GM13976 (cell line): ENCODE measurements around the gene ABCA9.

Source experiments
- DNase-seq: peaks from one replicate; pipeline ENCODE4 v3.0.0; 2012; ENCODE audit warnings: low spot score
- in situ Hi-C: fragments of 300-500 bp; cut with MboI; formaldehyde crosslinking; loops from one replicate; pipeline ENCODE4 v1.12.0; 2022; ENCODE audit warnings: low sequenced_read_pairs, mixed read lengths, inconsistent platforms; ENCODE audit not compliant: unreplicated experiment
- TF ChIP-seq, protein P1 (sequence below): IDR thresholded peaks from 2 replicates; pipeline ENCODE4 v1.5.1; 2012; ENCODE audit warnings: borderline replicate concordance, mild to moderate bottlenecking; ENCODE audit not compliant: insufficient read depth; ENCODE audit errors: extremely low read depth, missing control alignments, control extremely low read depth

Gene ABCA9

DNA sequence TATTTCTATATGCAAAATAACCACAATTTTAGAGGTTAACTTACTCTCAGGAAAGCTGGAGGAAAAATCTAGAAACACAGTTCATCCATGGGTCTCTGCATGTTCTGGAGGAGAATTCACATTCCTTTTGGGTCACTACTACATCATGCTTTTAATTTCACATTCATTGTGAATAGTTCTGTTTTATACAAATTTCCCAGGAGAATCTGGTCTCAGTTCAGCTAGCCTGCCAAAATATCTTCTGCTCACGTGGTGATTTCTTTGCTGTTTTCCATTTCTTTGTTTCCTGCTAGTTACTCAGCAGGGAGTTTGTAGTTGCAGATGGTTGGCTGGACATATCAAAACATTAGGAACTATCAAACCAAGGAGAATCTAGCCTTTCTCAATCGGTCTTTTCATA, at the start of gene ABCA9:
TSS of gene ABCA9 (minus strand) at position 106 of the 400 bp plus-strand sequence. CDS start 9,801 bp downstream, outside the sequence.
- DNase-seq = no peak
- TF ChIP-seq, protein P1, sequence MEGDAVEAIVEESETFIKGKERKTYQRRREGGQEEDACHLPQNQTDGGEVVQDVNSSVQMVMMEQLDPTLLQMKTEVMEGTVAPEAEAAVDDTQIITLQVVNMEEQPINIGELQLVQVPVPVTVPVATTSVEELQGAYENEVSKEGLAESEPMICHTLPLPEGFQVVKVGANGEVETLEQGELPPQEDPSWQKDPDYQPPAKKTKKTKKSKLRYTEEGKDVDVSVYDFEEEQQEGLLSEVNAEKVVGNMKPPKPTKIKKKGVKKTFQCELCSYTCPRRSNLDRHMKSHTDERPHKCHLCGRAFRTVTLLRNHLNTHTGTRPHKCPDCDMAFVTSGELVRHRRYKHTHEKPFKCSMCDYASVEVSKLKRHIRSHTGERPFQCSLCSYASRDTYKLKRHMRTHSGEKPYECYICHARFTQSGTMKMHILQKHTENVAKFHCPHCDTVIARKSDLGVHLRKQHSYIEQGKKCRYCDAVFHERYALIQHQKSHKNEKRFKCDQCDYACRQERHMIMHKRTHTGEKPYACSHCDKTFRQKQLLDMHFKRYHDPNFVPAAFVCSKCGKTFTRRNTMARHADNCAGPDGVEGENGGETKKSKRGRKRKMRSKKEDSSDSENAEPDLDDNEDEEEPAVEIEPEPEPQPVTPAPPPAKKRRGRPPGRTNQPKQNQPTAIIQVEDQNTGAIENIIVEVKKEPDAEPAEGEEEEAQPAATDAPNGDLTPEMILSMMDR = no peak
- in situ Hi-C loops = no loop called here

DNA sequence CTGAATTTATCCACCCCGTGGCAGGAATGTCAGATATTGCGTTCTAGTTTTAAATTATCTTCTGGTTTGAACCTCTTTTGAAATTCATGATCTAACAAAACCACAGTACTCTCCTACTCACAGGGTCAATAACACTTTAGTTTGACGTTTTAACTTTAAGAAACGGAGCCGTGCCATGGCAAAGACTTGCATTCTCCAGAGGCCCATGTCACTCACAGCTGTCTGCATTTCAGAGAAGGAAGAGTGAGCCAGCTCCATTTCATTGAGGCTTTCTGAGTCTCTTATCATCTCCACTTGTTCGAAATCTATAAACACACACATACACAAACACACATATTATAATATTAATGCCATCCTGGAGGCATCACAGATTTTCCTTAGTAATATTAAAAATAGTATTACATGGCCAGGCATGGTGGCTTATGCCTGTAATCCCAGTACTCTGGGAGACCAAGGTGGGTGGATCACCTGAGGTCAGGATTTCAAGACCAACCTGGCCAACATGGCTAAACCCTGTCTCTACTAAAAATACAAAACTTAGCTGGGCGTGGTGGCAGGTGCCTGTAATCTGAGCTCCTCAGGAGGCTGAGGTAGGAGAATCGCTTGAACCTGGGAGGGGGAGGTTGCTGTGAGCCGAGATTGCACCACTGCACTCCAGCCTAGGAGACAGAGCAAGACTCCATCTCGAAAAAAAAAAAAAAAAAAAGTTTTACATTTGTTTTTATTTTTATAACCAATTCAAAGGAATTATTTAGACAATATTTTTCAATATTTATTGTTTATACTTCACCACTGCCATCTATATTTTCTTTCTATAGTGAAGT, 45.4 kb upstream of the ABCA9 start:
- in situ Hi-C loops = no loop called here
- DNase-seq = no peak
- TF ChIP-seq, protein P1 = no peak

GRCh38 chr17:69103557-69104233, 43.0 kb upstream of the ABCA9 start:
- TF ChIP-seq, protein P1 = no peak
- DNase-seq = no peak
- in situ Hi-C loops = no loop called here

- TF ChIP-seq, protein P1 = no peak
- DNase-seq = no peak
- in situ Hi-C loops = no loop called here
Observed at GRCh38 chr17:69098625-69099024, 37.9 kb upstream of the ABCA9 start.

DNA sequence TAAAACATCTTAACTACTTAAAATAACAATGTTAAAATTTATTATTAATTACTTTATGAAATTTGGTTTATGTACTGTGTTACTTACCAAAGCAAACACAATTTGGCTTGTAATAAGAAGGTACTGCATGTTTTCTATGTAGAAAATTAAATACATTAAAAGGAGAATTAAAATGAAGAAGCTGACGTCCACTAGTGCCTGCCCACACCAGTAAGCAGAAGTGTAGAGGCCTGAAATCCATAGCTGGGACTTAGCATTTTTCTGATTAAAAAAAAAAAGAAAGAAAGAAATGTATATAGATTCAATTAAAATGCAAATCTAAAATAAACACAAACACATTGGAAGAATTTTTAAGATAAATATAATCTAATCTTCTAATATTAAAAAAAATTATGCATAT, 35.8 kb upstream of the ABCA9 start:
- DNase-seq = no peak
- TF ChIP-seq, protein P1 = no peak
- in situ Hi-C loops = no loop called here

DNA sequence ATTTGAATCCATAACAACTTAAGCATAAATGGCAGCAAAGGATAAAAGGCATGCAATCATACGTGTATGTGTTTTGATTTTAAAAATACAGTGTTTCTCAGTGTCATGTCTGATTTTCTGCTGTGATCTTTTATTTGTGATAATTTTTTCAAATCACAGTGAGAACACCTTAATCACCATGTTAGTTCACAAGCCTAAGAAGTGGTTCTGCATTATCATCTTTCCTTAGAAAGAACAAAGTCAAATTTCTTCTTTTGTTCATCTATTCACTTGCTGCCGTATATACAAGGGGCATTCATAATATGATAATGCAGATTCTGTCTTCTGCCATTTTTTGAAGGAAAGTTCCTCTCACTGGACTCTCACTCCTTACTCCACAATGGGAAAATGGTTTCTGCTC, 33.3 kb upstream of the ABCA9 start:
- no peak for DNase-seq
- TF ChIP-seq, protein P1 = no peak
- in situ Hi-C loops = no loop called here
